T-helper 1 cell treated with Interleukin-12 subunit alpha and Interleukin-12 subunit beta and Interleukin-4 antibody, amounts not matched to agents 30 μg/mL and 1 μg/mL, for 36 hours (primary cell): ENCODE measurements around the gene CFAP251.

Experiments
- H3K27ac Mint-ChIP-seq: one replicate; pipeline ENCODE4 v1.8.0; 2021; ENCODE audit warnings: mild to moderate bottlenecking, mixed read lengths
- H3K27me3 Mint-ChIP-seq: one replicate; pipeline ENCODE4 v1.8.0; 2021; ENCODE audit warnings: low read depth, mixed read lengths
- H3K36me3 Mint-ChIP-seq: one replicate; pipeline ENCODE4 v1.8.0; 2021; ENCODE audit warnings: low read depth, mixed read lengths
- H3K4me1 Mint-ChIP-seq: one replicate; pipeline ENCODE4 v1.8.0; 2021; ENCODE audit warnings: low read depth, mixed read lengths
- H3K4me3 Mint-ChIP-seq: one replicate; pipeline ENCODE4 v1.8.0; 2021; ENCODE audit warnings: mild to moderate bottlenecking, moderate library complexity, mixed read lengths
- H3K9me3 Mint-ChIP-seq: one replicate; pipeline ENCODE4 v1.8.0; 2021; ENCODE audit warnings: mixed read lengths

CFAP251 gene

GRCh38 chr12:122006186-122006926 is 88.0 kb downstream of the CFAP251 start:
- no peaks in the 10 kb centered on the region for H3K9me3 Mint-ChIP-seq
- H3K27ac Mint-ChIP-seq, result no peak overlapping the region

GRCh38 chr12:122009741-122010140 is 91.3 kb downstream of the CFAP251 start:
- peaks cover 7% of the 10 kb centered on the region for H3K4me1 Mint-ChIP-seq
- no peaks in the 10 kb centered on the region for H3K36me3 Mint-ChIP-seq
- no peak overlapping the region for H3K4me3 Mint-ChIP-seq
- no peaks in the 10 kb centered on the region for H3K9me3 Mint-ChIP-seq
- peaks cover 17% of the 10 kb centered on the region for H3K27me3 Mint-ChIP-seq
- no peak overlapping the region for H3K27ac Mint-ChIP-seq

More at GRCh38 chr12:122006186-122006926, 88.0 kb downstream of the CFAP251 start:
- Mint-ChIP-seq H3K27me3 (peaks cover 19% of the 10 kb centered on the region), H3K4me1 (peaks cover 9% of the 10 kb centered on the region), H3K36me3 (peaks cover 2% of the 10 kb centered on the region), H3K4me3 (peak overlapping the region; percentile 60)

- Mint-ChIP-seq H3K9me3 (no peaks in the 10 kb centered on the region), H3K4me1 (no peaks in the 10 kb centered on the region), H3K4me3 (no peak overlapping the region), H3K36me3 (no peaks in the 10 kb centered on the region), H3K27me3 (peaks cover 11% of the 10 kb centered on the region), H3K27ac (no peak overlapping the region)
These were observed 93.8 kb downstream of the CFAP251 start for GRCh38 chr12:122012184-122012583.

- Mint-ChIP-seq H3K27me3 (peaks cover 7% of the 10 kb centered on the region), H3K36me3 (no peaks in the 10 kb centered on the region), H3K9me3 (no peaks in the 10 kb centered on the region), H3K27ac (no peak overlapping the region), H3K4me3 (no peak overlapping the region), H3K4me1 (no peaks in the 10 kb centered on the region)
These were observed 94.7 kb downstream of the CFAP251 start for GRCh38 chr12:122013136-122013535.

- Mint-ChIP-seq H3K36me3 (no peaks in the 10 kb centered on the region), H3K9me3 (no peaks in the 10 kb centered on the region), H3K4me3 (no peak overlapping the region), H3K27ac (no peak overlapping the region), H3K27me3 (peaks cover 14% of the 10 kb centered on the region), H3K4me1 (no peaks in the 10 kb centered on the region)
These were observed 95.6 kb downstream of the CFAP251 start for GRCh38 chr12:122013791-122014590.

GRCh38 chr12:122014781-122015180 is 96.4 kb downstream of the CFAP251 start:
- peaks cover 4% of the 10 kb centered on the region for H3K9me3 Mint-ChIP-seq
- no peak overlapping the region for H3K4me3 Mint-ChIP-seq
- H3K27ac Mint-ChIP-seq, result no peak overlapping the region
- peaks cover 22% of the 10 kb centered on the region for H3K27me3 Mint-ChIP-seq
- H3K36me3 Mint-ChIP-seq, result peaks cover 1% of the 10 kb centered on the region
- no peaks in the 10 kb centered on the region for H3K4me1 Mint-ChIP-seq

- no peak overlapping the region for H3K27ac Mint-ChIP-seq
- no peak overlapping the region for H3K4me3 Mint-ChIP-seq
- peaks cover 41% of the 10 kb centered on the region for H3K27me3 Mint-ChIP-seq
- peaks cover 11% of the 10 kb centered on the region for H3K4me1 Mint-ChIP-seq
- peaks cover 1% of the 10 kb centered on the region for H3K36me3 Mint-ChIP-seq
- H3K9me3 Mint-ChIP-seq, result peaks cover 4% of the 10 kb centered on the region
These were observed 100.1 kb downstream of the CFAP251 start for GRCh38 chr12:122018457-122018856.

GRCh38 chr12:122018937-122019336 is 100.5 kb downstream of the CFAP251 start:
- no peak overlapping the region for H3K27ac Mint-ChIP-seq
- H3K9me3 Mint-ChIP-seq, result peaks cover 4% of the 10 kb centered on the region
- H3K4me1 Mint-ChIP-seq, result peaks cover 11% of the 10 kb centered on the region
- H3K4me3 Mint-ChIP-seq, result no peak overlapping the region
- H3K36me3 Mint-ChIP-seq, result peaks cover 1% of the 10 kb centered on the region
- peaks cover 42% of the 10 kb centered on the region for H3K27me3 Mint-ChIP-seq

GRCh38 chr12:122020795-122021192 is 102.4 kb downstream of the CFAP251 start:
- peak overlapping the region; percentile 82 for H3K4me3 Mint-ChIP-seq
- H3K27me3 Mint-ChIP-seq, result peaks cover 42% of the 10 kb centered on the region
- H3K9me3 Mint-ChIP-seq, result peaks cover 4% of the 10 kb centered on the region
- H3K4me1 Mint-ChIP-seq, result peaks cover 11% of the 10 kb centered on the region
- no peak overlapping the region for H3K27ac Mint-ChIP-seq
- peaks cover 1% of the 10 kb centered on the region for H3K36me3 Mint-ChIP-seq

GRCh38 chr12:122021193-122021821 is 102.9 kb downstream of the CFAP251 start:
- H3K4me1 Mint-ChIP-seq, result peaks cover 11% of the 10 kb centered on the region
- no peak overlapping the region for H3K27ac Mint-ChIP-seq

GRCh38 chr12:122021822-122022392 is 103.5 kb downstream of the CFAP251 start, which contains the start of gene BCL7A:
TSS of gene BCL7A (plus strand) at chr12:122021884. CDS start at chr12:122022092, 208 bp downstream.
- Mint-ChIP-seq H3K27ac (peak within 1 kb of the TSS; percentile 85), H3K4me1 (peaks cover 11% of the 10 kb centered on the region), H3K36me3 (peaks cover 1% of the 10 kb centered on the region), H3K27me3 (peaks cover 42% of the 10 kb centered on the region), H3K4me3 (peak within 1 kb of the TSS; percentile 90), H3K9me3 (peaks cover 4% of the 10 kb centered on the region)

More at GRCh38 chr12:122021193-122021821, 102.9 kb downstream of the CFAP251 start:
- Mint-ChIP-seq H3K9me3 (peaks cover 4% of the 10 kb centered on the region), H3K36me3 (peaks cover 1% of the 10 kb centered on the region), H3K4me3 (peak overlapping the region; percentile 90), H3K27me3 (peaks cover 42% of the 10 kb centered on the region)

- H3K9me3 Mint-ChIP-seq, result peaks cover 4% of the 10 kb centered on the region
- no peak overlapping the region for H3K27ac Mint-ChIP-seq
- peaks cover 42% of the 10 kb centered on the region for H3K27me3 Mint-ChIP-seq
- peaks cover 1% of the 10 kb centered on the region for H3K36me3 Mint-ChIP-seq
- H3K4me3 Mint-ChIP-seq, result peak overlapping the region; percentile 79
- H3K4me1 Mint-ChIP-seq, result peaks cover 11% of the 10 kb centered on the region
These were observed 104.3 kb downstream of the CFAP251 start for GRCh38 chr12:122022393-122023338.

GRCh38 chr12:122023339-122024131 is 105.1 kb downstream of the CFAP251 start:
- peaks cover 4% of the 10 kb centered on the region for H3K9me3 Mint-ChIP-seq
- H3K4me1 Mint-ChIP-seq, result peaks cover 11% of the 10 kb centered on the region
- peak overlapping the region; percentile 79 for H3K4me3 Mint-ChIP-seq
- H3K36me3 Mint-ChIP-seq, result peaks cover 1% of the 10 kb centered on the region
- peaks cover 40% of the 10 kb centered on the region for H3K27me3 Mint-ChIP-seq
- no peak overlapping the region for H3K27ac Mint-ChIP-seq
